Measurements from ENCODE around the gene VSNL1. TPM values are rescaled to one million over a fixed set of nuclear protein-coding genes. Genes with fewer than 3 reads are reported as not detected.

Gene VSNL1
- total RNA-seq, 2 experiments from 2014 or later: not detected

GRCh38 chr2:17573085-17573803 is 32.7 kb downstream of the VSNL1 start:
- H3K9me3 Mint-ChIP-seq: no peaks in the 10 kb centered on the region
- no peak for ATAC-seq
- intact Hi-C loops (cut with micrococcal nuclease): no loop called here
- ChIA-PET POLR2A (interaction anchor here (0.5 kb wide), 1 partner anchor 17 kb away, joined by 3 read pairs; no protein-coding TSS in a partner anchor), CTCF (no interaction called here)
- H3K27me3 Mint-ChIP-seq: peaks cover 4% of the 10 kb centered on the region
- H3K4me3 Mint-ChIP-seq: no peak overlapping the region
- H3K36me3 Mint-ChIP-seq (ENCODE audit: low read depth): no peaks in the 10 kb centered on the region
- no peak overlapping the region for H3K27ac Mint-ChIP-seq
- TF ChIP-seq CTCF (IDR thresholded peaks at IDR 0.05): no peak
- DNase-seq: no peak
- H3K4me1 Mint-ChIP-seq (ENCODE audit: low read depth): no peaks in the 10 kb centered on the region

GRCh38 chr2:17573804-17574175 is 33.3 kb downstream of the VSNL1 start:
- ATAC-seq (no peak), DNase-seq (no peak)
- H3K27ac Mint-ChIP-seq: no peak overlapping the region
- H3K36me3 Mint-ChIP-seq (ENCODE audit: low read depth): no peaks in the 10 kb centered on the region
- no peaks in the 10 kb centered on the region for H3K4me1 Mint-ChIP-seq (ENCODE audit: low read depth)
- ChIA-PET CTCF (no interaction called here), POLR2A (no interaction called here)
- TF ChIP-seq CTCF (IDR thresholded peaks at IDR 0.05): no peak
- no peaks in the 10 kb centered on the region for H3K9me3 Mint-ChIP-seq
- no peak overlapping the region for H3K4me3 Mint-ChIP-seq
- peaks cover 4% of the 10 kb centered on the region for H3K27me3 Mint-ChIP-seq
- intact Hi-C loops (cut with micrococcal nuclease): no loop called here

GRCh38 chr2:17574406-17575073 is 34.0 kb downstream of the VSNL1 start:
- Mint-ChIP-seq H3K36me3 (ENCODE audit: low read depth) (no peaks in the 10 kb centered on the region), H3K9me3 (no peaks in the 10 kb centered on the region), H3K27me3 (peaks cover 3% of the 10 kb centered on the region), H3K4me3 (no peak overlapping the region), H3K27ac (no peak overlapping the region), H3K4me1 (ENCODE audit: low read depth) (no peaks in the 10 kb centered on the region)
- TF ChIP-seq CTCF (IDR thresholded peaks at IDR 0.05): no peak
- intact Hi-C loops (cut with micrococcal nuclease): no loop called here
- ATAC-seq (no peak), DNase-seq (no peak)
- POLR2A ChIA-PET: interaction anchor here (0.7 kb wide), 1 partner anchor 55 kb away, joined by 3 read pairs; no protein-coding TSS in a partner anchor
- CTCF ChIA-PET: no interaction called here

- ATAC-seq (no peak), DNase-seq (no peak)
- intact Hi-C loops (cut with micrococcal nuclease): no loop called here
- no peaks in the 10 kb centered on the region for H3K9me3 Mint-ChIP-seq
- H3K36me3 Mint-ChIP-seq (ENCODE audit: low read depth): no peaks in the 10 kb centered on the region
- H3K27ac Mint-ChIP-seq: no peak overlapping the region
- ChIA-PET POLR2A (no interaction called here), CTCF (no interaction called here)
- no peak for TF ChIP-seq CTCF (IDR thresholded peaks at IDR 0.05)
- no peak overlapping the region for H3K4me3 Mint-ChIP-seq
- peaks cover 3% of the 10 kb centered on the region for H3K27me3 Mint-ChIP-seq
- no peaks in the 10 kb centered on the region for H3K4me1 Mint-ChIP-seq (ENCODE audit: low read depth)
These were observed 36.3 kb downstream of the VSNL1 start for GRCh38 chr2:17576802-17577201.

GRCh38 chr2:17578466-17578928 is 38.0 kb downstream of the VSNL1 start:
- ChIA-PET CTCF (no interaction called here), POLR2A (no interaction called here)
- intact Hi-C loops (cut with micrococcal nuclease): no loop called here
- H3K27ac Mint-ChIP-seq: no peak overlapping the region
- DNase-seq: no peak
- no peaks in the 10 kb centered on the region for H3K9me3 Mint-ChIP-seq
- H3K36me3 Mint-ChIP-seq (ENCODE audit: low read depth): no peaks in the 10 kb centered on the region
- no peaks in the 10 kb centered on the region for H3K4me1 Mint-ChIP-seq (ENCODE audit: low read depth)
- no peak for ATAC-seq
- no peak for TF ChIP-seq CTCF (IDR thresholded peaks at IDR 0.05)
- peaks cover 2% of the 10 kb centered on the region for H3K27me3 Mint-ChIP-seq
- H3K4me3 Mint-ChIP-seq: no peak overlapping the region
